ENCODE data around the gene FMNL2.

FMNL2 gene

GRCh38 chr2:152611458-152612231 is 276.7 kb downstream of the FMNL2 start:
- no peaks in the 10 kb centered on the region for H3K36me3 ChIP-seq (ENCODE audit: control insufficient read depth, insufficient read depth, low read length)
- no peak for DNase-seq
- no peaks in the 10 kb centered on the region for H3K4me1 ChIP-seq (ENCODE audit: control insufficient read depth, insufficient read depth, low read length, poor library complexity, severe bottlenecking)
- no peaks in the 10 kb centered on the region for H3K9me3 ChIP-seq (ENCODE audit: control insufficient read depth, low read length)
- H3K4me3 ChIP-seq (ENCODE audit: insufficient read depth, low read depth, low read length, poor library complexity, severe bottlenecking), result no peak overlapping the region
- no peak overlapping the region for H3K27ac ChIP-seq (ENCODE audit: insufficient read depth, low read length, poor library complexity, severe bottlenecking)
- no peaks in the 10 kb centered on the region for H3K27me3 ChIP-seq (replicated peaks; ENCODE audit: control insufficient read depth, insufficient read depth, low read length, poor library complexity, severe bottlenecking)

GRCh38 chr2:152613235-152613634 is 278.3 kb downstream of the FMNL2 start:
- H3K36me3 ChIP-seq (ENCODE audit: control insufficient read depth, insufficient read depth, low read length), result no peaks in the 10 kb centered on the region
- H3K4me1 ChIP-seq (ENCODE audit: control insufficient read depth, insufficient read depth, low read length, poor library complexity, severe bottlenecking), result no peaks in the 10 kb centered on the region
- no peak overlapping the region for H3K4me3 ChIP-seq (ENCODE audit: insufficient read depth, low read depth, low read length, poor library complexity, severe bottlenecking)
- DNase-seq, result no peak
- H3K27ac ChIP-seq (ENCODE audit: insufficient read depth, low read length, poor library complexity, severe bottlenecking), result no peak overlapping the region
- peaks cover 3% of the 10 kb centered on the region for H3K27me3 ChIP-seq (replicated peaks; ENCODE audit: control insufficient read depth, insufficient read depth, low read length, poor library complexity, severe bottlenecking)
- H3K9me3 ChIP-seq (ENCODE audit: control insufficient read depth, low read length), result no peaks in the 10 kb centered on the region

GRCh38 chr2:152615177-152615576 is 280.2 kb downstream of the FMNL2 start:
- H3K36me3 ChIP-seq (ENCODE audit: control insufficient read depth, insufficient read depth, low read length), result no peaks in the 10 kb centered on the region
- no peak overlapping the region for H3K27ac ChIP-seq (ENCODE audit: insufficient read depth, low read length, poor library complexity, severe bottlenecking)
- H3K4me3 ChIP-seq (ENCODE audit: insufficient read depth, low read depth, low read length, poor library complexity, severe bottlenecking), result no peak overlapping the region
- no peaks in the 10 kb centered on the region for H3K4me1 ChIP-seq (ENCODE audit: control insufficient read depth, insufficient read depth, low read length, poor library complexity, severe bottlenecking)
- H3K27me3 ChIP-seq (replicated peaks; ENCODE audit: control insufficient read depth, insufficient read depth, low read length, poor library complexity, severe bottlenecking), result peaks cover 3% of the 10 kb centered on the region
- no peaks in the 10 kb centered on the region for H3K9me3 ChIP-seq (ENCODE audit: control insufficient read depth, low read length)
- no peak for DNase-seq

- peaks cover 3% of the 10 kb centered on the region for H3K27me3 ChIP-seq (replicated peaks; ENCODE audit: control insufficient read depth, insufficient read depth, low read length, poor library complexity, severe bottlenecking)
- no peaks in the 10 kb centered on the region for H3K36me3 ChIP-seq (ENCODE audit: control insufficient read depth, insufficient read depth, low read length)
- H3K4me1 ChIP-seq (ENCODE audit: control insufficient read depth, insufficient read depth, low read length, poor library complexity, severe bottlenecking), result no peaks in the 10 kb centered on the region
- no peak overlapping the region for H3K27ac ChIP-seq (ENCODE audit: insufficient read depth, low read length, poor library complexity, severe bottlenecking)
- no peaks in the 10 kb centered on the region for H3K9me3 ChIP-seq (ENCODE audit: control insufficient read depth, low read length)
- no peak overlapping the region for H3K4me3 ChIP-seq (ENCODE audit: insufficient read depth, low read depth, low read length, poor library complexity, severe bottlenecking)
- no peak for DNase-seq
Observed at GRCh38 chr2:152617456-152618192, 282.6 kb downstream of the FMNL2 start.

GRCh38 chr2:152618193-152618564 is 283.2 kb downstream of the FMNL2 start:
- no peak overlapping the region for H3K27ac ChIP-seq (ENCODE audit: insufficient read depth, low read length, poor library complexity, severe bottlenecking)
- H3K4me3 ChIP-seq (ENCODE audit: insufficient read depth, low read depth, low read length, poor library complexity, severe bottlenecking), result no peak overlapping the region
- peaks cover 3% of the 10 kb centered on the region for H3K27me3 ChIP-seq (replicated peaks; ENCODE audit: control insufficient read depth, insufficient read depth, low read length, poor library complexity, severe bottlenecking)
- no peak for DNase-seq
- H3K9me3 ChIP-seq (ENCODE audit: control insufficient read depth, low read length), result no peaks in the 10 kb centered on the region
- H3K4me1 ChIP-seq (ENCODE audit: control insufficient read depth, insufficient read depth, low read length, poor library complexity, severe bottlenecking), result no peaks in the 10 kb centered on the region
- no peaks in the 10 kb centered on the region for H3K36me3 ChIP-seq (ENCODE audit: control insufficient read depth, insufficient read depth, low read length)

- no peak overlapping the region for H3K4me3 ChIP-seq (ENCODE audit: insufficient read depth, low read depth, low read length, poor library complexity, severe bottlenecking)
- peaks cover 3% of the 10 kb centered on the region for H3K27me3 ChIP-seq (replicated peaks; ENCODE audit: control insufficient read depth, insufficient read depth, low read length, poor library complexity, severe bottlenecking)
- no peak for DNase-seq
- H3K9me3 ChIP-seq (ENCODE audit: control insufficient read depth, low read length), result no peaks in the 10 kb centered on the region
- no peak overlapping the region for H3K27ac ChIP-seq (ENCODE audit: insufficient read depth, low read length, poor library complexity, severe bottlenecking)
- no peaks in the 10 kb centered on the region for H3K36me3 ChIP-seq (ENCODE audit: control insufficient read depth, insufficient read depth, low read length)
- no peaks in the 10 kb centered on the region for H3K4me1 ChIP-seq (ENCODE audit: control insufficient read depth, insufficient read depth, low read length, poor library complexity, severe bottlenecking)
Observed at GRCh38 chr2:152620208-152620607, 285.2 kb downstream of the FMNL2 start.

- DNase-seq, result no peak
- no peaks in the 10 kb centered on the region for H3K4me1 ChIP-seq (ENCODE audit: control insufficient read depth, insufficient read depth, low read length, poor library complexity, severe bottlenecking)
- no peaks in the 10 kb centered on the region for H3K9me3 ChIP-seq (ENCODE audit: control insufficient read depth, low read length)
- H3K4me3 ChIP-seq (ENCODE audit: insufficient read depth, low read depth, low read length, poor library complexity, severe bottlenecking), result no peak overlapping the region
- no peak overlapping the region for H3K27ac ChIP-seq (ENCODE audit: insufficient read depth, low read length, poor library complexity, severe bottlenecking)
- peaks cover 3% of the 10 kb centered on the region for H3K27me3 ChIP-seq (replicated peaks; ENCODE audit: control insufficient read depth, insufficient read depth, low read length, poor library complexity, severe bottlenecking)
- no peaks in the 10 kb centered on the region for H3K36me3 ChIP-seq (ENCODE audit: control insufficient read depth, insufficient read depth, low read length)
Observed at GRCh38 chr2:152620985-152621384, 286.0 kb downstream of the FMNL2 start.

GRCh38 chr2:152622219-152622618 is 287.2 kb downstream of the FMNL2 start:
- no peak for DNase-seq
- Histone ChIP-seq H3K27me3 (replicated peaks; ENCODE audit: control insufficient read depth, insufficient read depth, low read length, poor library complexity, severe bottlenecking) (peaks cover 3% of the 10 kb centered on the region), H3K27ac (ENCODE audit: insufficient read depth, low read length, poor library complexity, severe bottlenecking) (no peak overlapping the region), H3K36me3 (ENCODE audit: control insufficient read depth, insufficient read depth, low read length) (no peaks in the 10 kb centered on the region), H3K9me3 (ENCODE audit: control insufficient read depth, low read length) (no peaks in the 10 kb centered on the region), H3K4me3 (ENCODE audit: insufficient read depth, low read depth, low read length, poor library complexity, severe bottlenecking) (no peak overlapping the region), H3K4me1 (ENCODE audit: control insufficient read depth, insufficient read depth, low read length, poor library complexity, severe bottlenecking) (no peaks in the 10 kb centered on the region)

GRCh38 chr2:152623076-152623740 is 288.2 kb downstream of the FMNL2 start:
- H3K36me3 ChIP-seq (ENCODE audit: control insufficient read depth, insufficient read depth, low read length), result no peaks in the 10 kb centered on the region
- no peak for DNase-seq
- no peaks in the 10 kb centered on the region for H3K4me1 ChIP-seq (ENCODE audit: control insufficient read depth, insufficient read depth, low read length, poor library complexity, severe bottlenecking)
- H3K4me3 ChIP-seq (ENCODE audit: insufficient read depth, low read depth, low read length, poor library complexity, severe bottlenecking), result no peak overlapping the region
- H3K27ac ChIP-seq (ENCODE audit: insufficient read depth, low read length, poor library complexity, severe bottlenecking), result no peak overlapping the region
- H3K9me3 ChIP-seq (ENCODE audit: control insufficient read depth, low read length), result no peaks in the 10 kb centered on the region
- H3K27me3 ChIP-seq (replicated peaks; ENCODE audit: control insufficient read depth, insufficient read depth, low read length, poor library complexity, severe bottlenecking), result peaks cover under 1% of the 10 kb centered on the region

- H3K36me3 ChIP-seq (ENCODE audit: control insufficient read depth, insufficient read depth, low read length), result no peaks in the 10 kb centered on the region
- no peaks in the 10 kb centered on the region for H3K27me3 ChIP-seq (replicated peaks; ENCODE audit: control insufficient read depth, insufficient read depth, low read length, poor library complexity, severe bottlenecking)
- no peaks in the 10 kb centered on the region for H3K4me1 ChIP-seq (ENCODE audit: control insufficient read depth, insufficient read depth, low read length, poor library complexity, severe bottlenecking)
- no peak overlapping the region for H3K4me3 ChIP-seq (ENCODE audit: insufficient read depth, low read depth, low read length, poor library complexity, severe bottlenecking)
- H3K27ac ChIP-seq (ENCODE audit: insufficient read depth, low read length, poor library complexity, severe bottlenecking), result no peak overlapping the region
- no peaks in the 10 kb centered on the region for H3K9me3 ChIP-seq (ENCODE audit: control insufficient read depth, low read length)
- DNase-seq, result no peak
Observed at GRCh38 chr2:152623775-152624174, 288.8 kb downstream of the FMNL2 start.

All from effector memory CD4-positive, alpha-beta T cell (primary cell).